ENCODE results near the gene CDK15. TPM values are rescaled to one million over a fixed set of nuclear protein-coding genes. Genes with fewer than 3 reads are reported as not detected.

Gene CDK15
- total RNA-seq, 3 donors from 2014 or later: 0.33 to 4.6 (median 2.2) TPM

DNA sequence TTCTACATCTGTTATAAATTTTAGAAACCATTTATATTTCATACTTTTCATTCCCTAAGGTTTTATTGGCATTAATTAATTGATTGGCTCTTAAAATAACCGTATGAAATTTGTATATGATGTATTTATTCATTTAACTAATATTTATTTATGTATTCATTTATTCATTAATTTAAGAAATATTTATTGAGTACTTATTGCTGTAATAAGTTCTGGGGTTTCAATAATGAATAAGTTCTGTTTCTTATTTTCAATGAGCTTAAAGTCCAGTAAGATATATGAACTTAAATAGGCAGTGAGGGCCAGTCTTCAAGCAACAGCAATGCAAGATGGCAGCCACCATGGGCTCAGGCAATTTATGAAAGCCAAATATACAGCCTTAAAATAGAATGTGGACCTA, 17.9 kb downstream of the CDK15 start:
- no peak for DNase-seq (ENCODE audit: low spot score in 2 of 2)
- Histone ChIP-seq H3K27ac (no peak overlapping the region), H3K9me3 (no peaks in the 10 kb centered on the region), H3K4me1 (no peaks in the 10 kb centered on the region), H3K36me3 (no peaks in the 10 kb centered on the region), H3K27me3 (no peaks in the 10 kb centered on the region), H3K4me3 (no peak overlapping the region)
- TF ChIP-seq POLR2A (IDR thresholded peaks at IDR 0.05): no peak
- TF ChIP-seq, protein P1, sequence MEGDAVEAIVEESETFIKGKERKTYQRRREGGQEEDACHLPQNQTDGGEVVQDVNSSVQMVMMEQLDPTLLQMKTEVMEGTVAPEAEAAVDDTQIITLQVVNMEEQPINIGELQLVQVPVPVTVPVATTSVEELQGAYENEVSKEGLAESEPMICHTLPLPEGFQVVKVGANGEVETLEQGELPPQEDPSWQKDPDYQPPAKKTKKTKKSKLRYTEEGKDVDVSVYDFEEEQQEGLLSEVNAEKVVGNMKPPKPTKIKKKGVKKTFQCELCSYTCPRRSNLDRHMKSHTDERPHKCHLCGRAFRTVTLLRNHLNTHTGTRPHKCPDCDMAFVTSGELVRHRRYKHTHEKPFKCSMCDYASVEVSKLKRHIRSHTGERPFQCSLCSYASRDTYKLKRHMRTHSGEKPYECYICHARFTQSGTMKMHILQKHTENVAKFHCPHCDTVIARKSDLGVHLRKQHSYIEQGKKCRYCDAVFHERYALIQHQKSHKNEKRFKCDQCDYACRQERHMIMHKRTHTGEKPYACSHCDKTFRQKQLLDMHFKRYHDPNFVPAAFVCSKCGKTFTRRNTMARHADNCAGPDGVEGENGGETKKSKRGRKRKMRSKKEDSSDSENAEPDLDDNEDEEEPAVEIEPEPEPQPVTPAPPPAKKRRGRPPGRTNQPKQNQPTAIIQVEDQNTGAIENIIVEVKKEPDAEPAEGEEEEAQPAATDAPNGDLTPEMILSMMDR (IDR thresholded peaks at IDR 0.05): no peak
- no peak for TF ChIP-seq POLR2AphosphoS5 (IDR thresholded peaks at IDR 0.05)
- intact Hi-C loops (cut with DNase I; ENCODE audit: low total_unique reads): no loop called here

DNA sequence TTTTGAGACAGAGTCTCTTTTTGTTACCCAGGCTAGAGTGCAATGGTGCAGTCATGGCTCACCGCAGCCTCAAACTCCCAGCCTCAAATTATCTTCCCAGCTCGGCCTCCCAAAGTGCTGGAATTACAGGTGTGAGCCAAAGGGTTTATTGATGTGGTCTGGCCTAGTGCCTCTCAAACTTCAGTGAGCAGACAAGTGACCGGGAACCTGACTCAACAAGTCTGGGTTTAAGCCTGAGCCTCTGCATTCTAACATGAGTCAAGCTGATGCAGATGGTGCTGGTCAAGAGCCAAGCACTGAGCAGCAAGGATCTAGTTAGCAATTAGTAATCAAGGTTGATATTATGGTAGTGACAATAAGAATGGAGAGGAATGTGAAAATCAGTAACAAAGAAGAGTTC, 21.3 kb downstream of the CDK15 start:
- no peak for DNase-seq (ENCODE audit: low spot score in 2 of 2)
- H3K27me3 ChIP-seq: no peaks in the 10 kb centered on the region
- no peaks in the 10 kb centered on the region for H3K4me1 ChIP-seq
- TF ChIP-seq POLR2AphosphoS5 (IDR thresholded peaks at IDR 0.05): no peak
- no peak for TF ChIP-seq POLR2A (IDR thresholded peaks at IDR 0.05)
- TF ChIP-seq, protein P1 (IDR thresholded peaks at IDR 0.05): no peak
- H3K36me3 ChIP-seq: no peaks in the 10 kb centered on the region
- H3K27ac ChIP-seq: no peak overlapping the region
- no peaks in the 10 kb centered on the region for H3K9me3 ChIP-seq
- intact Hi-C loops (cut with DNase I; ENCODE audit: low total_unique reads): no loop called here
- no peak overlapping the region for H3K4me3 ChIP-seq

DNA sequence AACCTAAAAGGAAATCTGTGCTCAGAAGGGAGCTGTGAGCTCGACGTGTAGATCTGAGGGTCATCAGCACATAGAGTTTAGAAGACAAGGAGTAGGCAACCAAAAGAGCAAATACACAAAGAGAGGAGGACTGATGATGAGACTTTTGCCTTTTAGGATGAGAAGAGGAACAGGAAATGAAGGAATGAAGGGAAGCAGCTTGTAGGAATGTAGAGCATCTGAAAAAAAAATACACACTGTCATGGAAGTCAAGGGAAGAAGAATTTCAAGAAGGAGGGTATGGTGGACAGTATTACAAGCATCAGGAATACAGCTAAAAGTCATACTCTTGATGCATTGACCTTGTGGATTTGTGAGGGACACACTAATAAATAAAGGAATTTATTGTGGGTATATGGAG, 21.9 kb downstream of the CDK15 start:
- H3K9me3 ChIP-seq: no peaks in the 10 kb centered on the region
- no peak overlapping the region for H3K4me3 ChIP-seq
- no peak overlapping the region for H3K27ac ChIP-seq
- no peaks in the 10 kb centered on the region for H3K4me1 ChIP-seq
- intact Hi-C loops (cut with DNase I; ENCODE audit: low total_unique reads): no loop called here
- no peak for DNase-seq (ENCODE audit: low spot score in 2 of 2)
- TF ChIP-seq POLR2AphosphoS5 (IDR thresholded peaks at IDR 0.05): no peak
- no peak for TF ChIP-seq POLR2A (IDR thresholded peaks at IDR 0.05)
- TF ChIP-seq, protein P1 (IDR thresholded peaks at IDR 0.05): no peak
- no peaks in the 10 kb centered on the region for H3K27me3 ChIP-seq
- no peaks in the 10 kb centered on the region for H3K36me3 ChIP-seq

DNA sequence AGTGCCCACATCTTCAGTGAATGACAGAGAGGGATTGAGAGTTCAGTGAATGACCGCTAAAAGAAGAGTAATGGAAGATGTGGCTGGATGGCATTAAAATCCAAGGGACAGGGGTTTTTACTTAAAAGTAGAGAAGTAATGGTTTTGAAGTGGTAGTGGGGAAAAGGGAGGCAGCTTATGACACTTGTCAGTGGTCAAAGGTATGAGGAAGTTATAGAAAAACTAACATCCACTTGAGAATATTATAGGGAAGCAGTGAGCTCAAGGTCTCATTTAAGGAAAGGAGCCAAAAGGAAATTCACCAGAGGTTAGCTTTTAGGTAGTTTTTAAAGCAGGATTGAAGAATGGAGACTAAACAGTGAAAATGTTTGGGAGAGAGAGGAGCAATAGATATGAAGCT, 24.3 kb downstream of the CDK15 start:
- Histone ChIP-seq H3K27ac (no peak overlapping the region), H3K9me3 (no peaks in the 10 kb centered on the region), H3K27me3 (no peaks in the 10 kb centered on the region), H3K36me3 (no peaks in the 10 kb centered on the region), H3K4me1 (no peaks in the 10 kb centered on the region), H3K4me3 (no peak overlapping the region)
- intact Hi-C loops (cut with DNase I; ENCODE audit: low total_unique reads): no loop called here
- no peak for DNase-seq (ENCODE audit: low spot score in 2 of 2)
- TF ChIP-seq, protein P1 (IDR thresholded peaks at IDR 0.05): no peak
- TF ChIP-seq POLR2AphosphoS5 (IDR thresholded peaks at IDR 0.05): no peak
- TF ChIP-seq POLR2A (IDR thresholded peaks at IDR 0.05): no peak

DNA sequence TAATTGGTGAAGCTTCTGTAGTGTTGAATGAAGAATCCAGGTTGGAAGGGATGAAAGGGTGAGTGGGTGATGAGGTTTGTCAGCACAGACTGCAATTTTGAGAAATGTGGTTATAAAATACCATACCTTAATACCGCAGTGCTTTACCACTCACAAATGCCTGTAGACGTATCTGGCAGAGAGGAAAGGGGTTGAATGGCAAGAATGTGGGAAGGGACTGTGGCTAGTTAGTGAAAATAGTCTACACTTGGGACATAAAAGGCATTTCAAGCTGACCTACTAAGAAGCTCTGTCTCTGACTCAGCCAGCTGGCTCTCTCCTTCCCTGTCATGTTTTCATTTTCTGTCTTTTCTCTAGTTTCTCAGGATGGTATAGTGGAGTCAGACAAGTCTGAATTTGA, 25.1 kb downstream of the CDK15 start:
- Histone ChIP-seq H3K27ac (no peak overlapping the region), H3K9me3 (no peaks in the 10 kb centered on the region), H3K27me3 (no peaks in the 10 kb centered on the region), H3K36me3 (no peaks in the 10 kb centered on the region), H3K4me1 (no peaks in the 10 kb centered on the region), H3K4me3 (no peak overlapping the region)
- intact Hi-C loops (cut with DNase I; ENCODE audit: low total_unique reads): no loop called here
- DNase-seq (ENCODE audit: low spot score in 2 of 2): no peak
- TF ChIP-seq, protein P1 (IDR thresholded peaks at IDR 0.05): no peak
- TF ChIP-seq POLR2A (IDR thresholded peaks at IDR 0.05) (no peak), POLR2AphosphoS5 (IDR thresholded peaks at IDR 0.05) (no peak)
